ENCODE measurements around the gene TLL2.

Gene TLL2

GRCh38 chr10:96450529-96451207 is 63.1 kb downstream of the TLL2 start:
- no peak for TF ChIP-seq YY1 (IDR thresholded peaks at IDR 0.05; ENCODE audit: low read depth)
- TF ChIP-seq, protein P1, sequence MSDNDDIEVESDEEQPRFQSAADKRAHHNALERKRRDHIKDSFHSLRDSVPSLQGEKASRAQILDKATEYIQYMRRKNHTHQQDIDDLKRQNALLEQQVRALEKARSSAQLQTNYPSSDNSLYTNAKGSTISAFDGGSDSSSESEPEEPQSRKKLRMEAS (IDR thresholded peaks at IDR 0.05), result no peak
- TF ChIP-seq, protein P2, sequence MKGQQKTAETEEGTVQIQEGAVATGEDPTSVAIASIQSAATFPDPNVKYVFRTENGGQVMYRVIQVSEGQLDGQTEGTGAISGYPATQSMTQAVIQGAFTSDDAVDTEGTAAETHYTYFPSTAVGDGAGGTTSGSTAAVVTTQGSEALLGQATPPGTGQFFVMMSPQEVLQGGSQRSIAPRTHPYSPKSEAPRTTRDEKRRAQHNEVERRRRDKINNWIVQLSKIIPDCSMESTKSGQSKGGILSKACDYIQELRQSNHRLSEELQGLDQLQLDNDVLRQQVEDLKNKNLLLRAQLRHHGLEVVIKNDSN (IDR thresholded peaks at IDR 0.05), result no peak
- no peak for TF ChIP-seq CEBPB (IDR thresholded peaks at IDR 0.05)
- no peak for TF ChIP-seq ZBTB7A (IDR thresholded peaks at IDR 0.05; ENCODE audit: low read depth)

GRCh38 chr10:96448558-96448957 is 65.2 kb downstream of the TLL2 start:
- TF ChIP-seq TCF12 (IDR thresholded peaks at IDR 0.05; ENCODE audit: low read depth) (no peak), CREB1 (IDR thresholded peaks at IDR 0.05; ENCODE audit: low read depth) (no peak), YY1 (IDR thresholded peaks at IDR 0.05; ENCODE audit: low read depth) (no peak), ZBTB7A (IDR thresholded peaks at IDR 0.05; ENCODE audit: low read depth) (no peak), REST (IDR thresholded peaks at IDR 0.05; ENCODE audit: low read depth) (no peak), RAD21 (IDR thresholded peaks at IDR 0.05; ENCODE audit: low read depth) (no peak)
- TF ChIP-seq, protein P2 (IDR thresholded peaks at IDR 0.05), result no peak

- TF ChIP-seq NFIC (IDR thresholded peaks at IDR 0.05), result no peak
- no peak for TF ChIP-seq EGR1 (IDR thresholded peaks at IDR 0.05)
- TF ChIP-seq TEAD4 (IDR thresholded peaks at IDR 0.05), result no peak
- no peak for TF ChIP-seq TAF1 (IDR thresholded peaks at IDR 0.05; ENCODE audit: low read depth)
- TF ChIP-seq FOXM1 (IDR thresholded peaks at IDR 0.05; ENCODE audit: borderline replicate concordance, low read depth), result no peak
- no peak for TF ChIP-seq ZBTB7A (IDR thresholded peaks at IDR 0.05; ENCODE audit: low read depth)
- no peak for TF ChIP-seq REST (IDR thresholded peaks at IDR 0.05; ENCODE audit: low read depth)
- no peak for TF ChIP-seq RAD21 (IDR thresholded peaks at IDR 0.05; ENCODE audit: low read depth)
- TF ChIP-seq TCF12 (IDR thresholded peaks at IDR 0.05; ENCODE audit: low read depth), result no peak
- TF ChIP-seq, protein P2 (IDR thresholded peaks at IDR 0.05), result no peak
- no peak for TF ChIP-seq YY1 (IDR thresholded peaks at IDR 0.05; ENCODE audit: low read depth)
- TF ChIP-seq EP300 (IDR thresholded peaks at IDR 0.05; ENCODE audit: borderline replicate concordance), result no peak
- TF ChIP-seq, protein P1 (IDR thresholded peaks at IDR 0.05), result no peak
- TF ChIP-seq CEBPB (IDR thresholded peaks at IDR 0.05), result no peak
- TF ChIP-seq CREB1 (IDR thresholded peaks at IDR 0.05; ENCODE audit: low read depth), result no peak
Measured at GRCh38 chr10:96448021-96448457, 65.7 kb downstream of the TLL2 start.

DNA sequence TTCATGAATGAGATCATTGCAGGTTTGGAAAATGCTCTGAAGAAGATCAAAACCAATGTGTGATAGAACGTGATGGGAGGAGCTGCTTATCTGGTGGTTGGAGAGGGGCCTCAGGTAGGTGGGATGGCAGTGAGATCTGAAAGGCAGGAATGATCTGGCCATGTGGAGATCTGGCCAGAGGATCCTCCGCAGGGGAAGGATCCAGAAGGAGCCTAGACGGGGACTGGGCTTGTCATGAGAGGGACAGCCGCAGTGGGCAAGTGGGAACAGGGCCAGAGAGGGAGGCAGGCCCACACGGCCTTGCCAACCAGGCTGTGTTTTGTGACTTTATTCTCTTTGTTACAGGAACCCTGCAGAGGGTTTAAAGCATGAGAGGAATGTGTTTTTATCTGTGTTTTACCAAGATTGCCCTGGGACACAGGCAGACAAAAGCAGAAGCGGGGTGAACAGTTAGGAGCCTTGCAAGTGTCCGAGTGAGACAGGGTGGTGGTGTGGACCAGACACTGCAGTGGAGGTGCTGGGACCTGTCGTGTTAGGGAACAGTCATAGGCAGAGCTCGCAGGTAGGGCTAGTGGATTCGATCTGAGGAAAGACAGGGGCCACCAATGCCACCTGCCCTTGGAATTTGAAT is 66.6 kb downstream of the TLL2 start:
- no peak for TF ChIP-seq EGR1 (IDR thresholded peaks at IDR 0.05)
- TF ChIP-seq EP300 (IDR thresholded peaks at IDR 0.05; ENCODE audit: borderline replicate concordance), result no peak
- TF ChIP-seq, protein P2 (IDR thresholded peaks at IDR 0.05), result no peak
- TF ChIP-seq YY1 (IDR thresholded peaks at IDR 0.05; ENCODE audit: low read depth), result no peak
- no peak for TF ChIP-seq TCF12 (IDR thresholded peaks at IDR 0.05; ENCODE audit: low read depth)
- TF ChIP-seq NFIC (IDR thresholded peaks at IDR 0.05), result no peak
- no peak for TF ChIP-seq CREB1 (IDR thresholded peaks at IDR 0.05; ENCODE audit: low read depth)
- TF ChIP-seq CEBPB (IDR thresholded peaks at IDR 0.05), result no peak
- TF ChIP-seq TEAD4 (IDR thresholded peaks at IDR 0.05), result no peak
- TF ChIP-seq, protein P1 (IDR thresholded peaks at IDR 0.05), result no peak
- no peak for TF ChIP-seq ZBTB7A (IDR thresholded peaks at IDR 0.05; ENCODE audit: low read depth)
- TF ChIP-seq FOXM1 (IDR thresholded peaks at IDR 0.05; ENCODE audit: borderline replicate concordance, low read depth), result no peak
- TF ChIP-seq TAF1 (IDR thresholded peaks at IDR 0.05; ENCODE audit: low read depth), result no peak
- TF ChIP-seq REST (IDR thresholded peaks at IDR 0.05; ENCODE audit: low read depth), result no peak
